ENCODE data around the gene KIF9.

GRCh38 chr3:47313341-47314055, 30.9 kb upstream of the KIF9 start:
- TF ChIP-seq CTCF (IDR thresholded peaks at IDR 0.05 in 4 of 5, conservative IDR thresholded peaks at IDR 0.05 in 1 of 5): no peak
- TF ChIP-seq POLR2A (IDR thresholded peaks at IDR 0.05): no peak
